ENCODE measurements around the gene RAPGEF5.

Gene RAPGEF5

DNA sequence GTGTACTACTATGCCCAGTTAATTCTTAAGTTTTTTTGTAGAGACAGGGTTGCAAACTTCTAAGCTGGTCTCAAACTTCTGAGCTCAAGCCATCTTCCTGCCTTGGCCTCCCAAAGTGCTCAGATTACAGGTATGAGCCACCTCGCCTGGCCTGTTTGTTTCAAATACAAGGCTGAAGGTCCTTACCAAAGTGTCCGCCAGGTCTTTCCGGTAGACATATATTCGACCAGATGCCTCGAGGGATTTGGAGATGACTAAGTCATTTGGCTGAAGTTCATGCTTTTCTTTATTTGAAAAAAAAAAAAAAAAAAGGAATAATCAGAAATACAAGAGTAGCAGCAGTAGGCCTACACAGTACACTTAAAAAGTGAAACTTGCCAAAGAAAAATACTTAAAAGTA is 206.7 kb downstream of the RAPGEF5 start:
- DNase-seq (ENCODE audit: low spot score): no peak

GRCh38 chr7:22147868-22148267 is 209.1 kb downstream of the RAPGEF5 start:
- no peak for DNase-seq (ENCODE audit: low spot score)

- no peak for DNase-seq (ENCODE audit: low spot score)
Measured at GRCh38 chr7:22146961-22147512, 209.9 kb downstream of the RAPGEF5 start.

DNA sequence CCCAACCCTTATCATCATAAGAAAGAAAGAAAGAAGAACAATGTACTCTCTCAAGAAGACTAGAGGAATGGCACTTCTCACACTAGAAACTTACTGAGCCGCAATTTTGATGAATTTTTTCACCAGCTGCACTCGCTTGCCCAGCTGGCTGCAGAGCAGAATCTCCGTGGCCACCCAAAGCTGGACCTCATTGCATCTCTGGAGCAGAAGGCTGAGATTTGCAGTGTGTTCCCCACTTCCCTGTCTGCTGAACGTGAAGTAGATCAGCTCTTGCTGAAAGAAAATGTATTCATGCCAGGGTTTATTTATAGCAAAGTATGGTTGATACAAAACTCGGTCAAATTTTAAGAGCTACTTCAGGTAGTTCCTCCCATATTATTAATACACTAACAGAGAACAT is 212.0 kb downstream of the RAPGEF5 start:
- DNase-seq (ENCODE audit: low spot score): no peak

GRCh38 chr7:22143491-22143890 is 213.5 kb downstream of the RAPGEF5 start:
- no peak for DNase-seq (ENCODE audit: low spot score)

GRCh38 chr7:22142572-22142971 is 214.4 kb downstream of the RAPGEF5 start:
- no peak for DNase-seq (ENCODE audit: low spot score)

DNA sequence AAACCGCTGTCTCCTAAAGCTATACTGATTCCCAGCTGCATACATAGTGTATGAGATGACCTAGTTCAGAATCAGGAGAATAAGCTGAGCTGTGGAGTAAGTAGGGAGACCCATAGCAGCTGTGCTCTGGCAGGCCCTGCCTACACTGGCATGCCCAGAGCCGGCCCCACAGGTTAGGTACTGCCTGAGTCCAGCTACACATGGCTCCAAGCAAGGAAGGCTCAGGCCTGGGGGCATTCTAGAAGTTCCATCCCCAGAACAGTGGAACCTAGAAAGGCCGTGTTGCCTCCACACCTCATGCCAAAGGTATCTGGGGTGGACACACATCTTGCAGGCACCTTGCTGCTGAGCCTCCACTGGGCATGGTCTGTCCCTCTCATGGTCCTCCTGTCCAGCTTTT is 215.6 kb downstream of the RAPGEF5 start:
- DNase-seq (ENCODE audit: low spot score): no peak

DNA sequence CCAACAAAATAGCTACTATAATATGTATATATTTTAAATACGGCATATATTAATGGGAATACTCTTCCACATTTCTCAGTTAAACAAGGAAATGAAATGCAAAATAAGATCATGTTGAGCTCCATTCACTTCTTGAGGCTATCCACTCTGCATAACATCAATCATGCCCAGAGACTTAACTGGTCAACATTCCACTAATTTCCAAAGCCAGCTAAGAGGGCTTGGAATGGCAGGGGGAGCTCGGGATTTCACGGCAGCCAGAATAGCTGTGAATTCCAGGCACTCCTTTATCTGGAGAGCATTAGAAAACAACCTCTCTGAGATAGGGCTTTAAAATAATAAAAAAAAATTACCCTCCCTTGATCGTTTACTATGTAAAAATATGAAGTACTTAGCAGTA is 216.4 kb downstream of the RAPGEF5 start:
- DNase-seq (ENCODE audit: low spot score): no peak

DNA sequence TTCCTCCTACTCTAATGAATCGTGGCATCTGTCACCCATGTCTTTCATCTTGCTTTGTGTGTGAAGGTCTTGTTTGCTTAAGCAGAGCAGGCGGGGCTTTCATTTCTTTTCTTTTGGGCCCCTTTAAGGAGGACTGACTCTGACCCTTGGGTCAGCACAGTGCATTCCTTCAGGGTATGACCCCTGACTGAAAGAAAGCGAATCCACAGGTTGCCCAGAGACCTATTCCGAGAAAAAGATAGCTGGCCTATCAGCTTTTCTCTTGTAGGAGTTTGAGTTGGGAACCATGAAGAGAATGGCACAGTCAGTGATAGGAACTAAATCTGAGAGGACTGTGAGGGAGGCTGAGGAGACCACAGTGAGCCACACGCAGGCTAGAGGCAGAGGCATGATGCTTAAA is 218.1 kb downstream of the RAPGEF5 start:
- no peak for DNase-seq (ENCODE audit: low spot score)

DNA sequence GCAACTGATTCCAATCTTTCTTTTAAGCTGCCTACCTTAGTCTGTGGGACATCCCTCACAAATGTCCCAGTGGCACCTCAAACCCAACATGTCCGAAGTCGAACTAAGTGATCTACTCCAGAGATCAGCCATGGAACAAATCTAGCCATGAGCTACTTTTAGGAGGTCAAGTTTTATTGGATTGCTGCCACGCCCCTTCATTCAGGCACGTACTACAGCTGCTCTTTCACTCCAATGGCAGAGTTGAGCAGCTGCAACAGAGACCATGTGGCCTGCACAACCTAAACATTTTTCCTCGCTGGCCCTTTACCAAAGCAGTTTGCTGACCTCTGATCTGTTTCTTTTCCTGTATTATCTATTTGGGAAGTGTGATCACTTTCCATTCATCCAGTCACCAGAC is 218.8 kb downstream of the RAPGEF5 start:
- no peak for DNase-seq (ENCODE audit: low spot score)

DNA sequence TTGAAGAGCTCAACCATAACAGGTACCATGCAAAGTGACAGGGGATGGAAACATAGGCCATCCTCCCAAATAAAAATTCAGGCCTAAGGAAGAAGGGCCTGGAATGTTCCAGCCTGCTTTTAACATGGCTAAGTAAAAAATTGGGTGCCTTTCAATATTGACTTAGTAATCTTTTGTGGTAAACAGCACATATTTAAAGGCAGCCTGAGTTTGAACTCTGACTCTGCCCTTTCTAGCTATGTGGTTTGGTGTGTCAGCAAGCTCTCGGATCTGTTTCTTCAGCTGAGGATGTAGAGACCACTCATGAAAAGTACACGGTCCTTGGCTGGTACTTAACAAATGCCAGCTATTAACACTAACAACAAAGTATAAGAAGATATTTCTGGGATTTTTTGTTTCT is 219.5 kb downstream of the RAPGEF5 start:
- no peak for DNase-seq (ENCODE audit: low spot score)

DNA sequence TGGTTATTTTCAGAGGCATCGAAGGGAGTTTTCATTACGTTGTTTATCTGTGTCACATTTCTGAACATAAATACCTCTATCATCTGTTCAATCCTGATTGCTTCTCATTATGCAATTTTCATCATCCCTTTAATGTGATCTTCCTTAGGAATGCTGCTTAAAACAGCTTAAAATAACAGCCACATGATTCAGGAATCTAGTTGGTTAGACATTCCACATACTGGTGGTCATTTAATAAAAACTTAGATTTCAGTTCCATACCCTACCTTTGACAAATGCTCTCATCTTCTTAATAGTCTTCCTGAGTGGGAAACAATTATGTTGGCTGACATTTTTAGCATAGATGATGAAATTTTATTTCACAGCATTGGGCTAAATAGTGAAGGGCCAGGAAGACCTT is 219.9 kb downstream of the RAPGEF5 start:
- no peak for DNase-seq (ENCODE audit: low spot score)

GRCh38 chr7:22129819-22130580 is 227.0 kb downstream of the RAPGEF5 start:
- no peak for DNase-seq (ENCODE audit: low spot score)

DNA sequence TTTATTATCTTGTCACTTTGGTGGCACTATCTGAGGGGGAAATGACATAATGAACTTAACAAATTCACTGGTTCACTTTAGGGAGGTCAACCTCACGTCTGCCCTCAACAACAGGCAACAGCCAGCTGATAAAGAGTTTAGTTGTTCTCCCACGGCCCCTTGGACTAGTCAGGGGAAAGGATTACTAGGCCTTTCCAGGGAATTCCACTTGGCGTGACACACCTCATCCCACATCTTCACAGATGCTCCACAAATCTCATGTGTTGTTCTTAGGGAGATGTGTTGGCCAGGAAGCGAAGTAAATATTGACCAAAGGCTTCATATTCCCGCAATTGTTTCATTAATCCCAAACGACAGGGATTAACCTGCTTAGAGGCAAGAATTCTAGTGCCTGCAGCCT is 227.8 kb downstream of the RAPGEF5 start:
- DNase-seq (ENCODE audit: low spot score): no peak

DNA sequence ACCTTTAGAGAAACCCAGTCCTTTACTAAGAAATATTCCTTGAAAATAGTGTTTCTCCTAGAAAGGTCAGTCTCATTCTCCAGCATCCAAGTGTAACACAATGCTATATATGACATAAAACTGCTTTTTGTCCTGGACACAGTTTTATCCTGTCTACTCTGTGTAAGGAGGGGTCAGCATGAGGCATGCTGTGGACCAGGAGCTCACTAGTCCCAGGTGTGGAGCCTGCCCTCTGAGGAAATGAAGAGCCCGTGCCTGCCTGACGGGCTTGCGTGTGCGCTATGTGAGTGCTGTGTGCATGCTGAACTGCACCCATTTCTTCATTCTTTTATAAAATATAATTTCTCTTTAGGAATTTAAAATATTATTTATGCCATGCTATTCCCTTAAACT is 228.4 kb downstream of the RAPGEF5 start:
- DNase-seq (ENCODE audit: low spot score): no peak

- DNase-seq (ENCODE audit: low spot score): no peak
Measured at GRCh38 chr7:22127835-22128527, 229.0 kb downstream of the RAPGEF5 start.

GRCh38 chr7:22125436-22125835 is 231.5 kb downstream of the RAPGEF5 start:
- no peak for DNase-seq (ENCODE audit: low spot score)

DNA sequence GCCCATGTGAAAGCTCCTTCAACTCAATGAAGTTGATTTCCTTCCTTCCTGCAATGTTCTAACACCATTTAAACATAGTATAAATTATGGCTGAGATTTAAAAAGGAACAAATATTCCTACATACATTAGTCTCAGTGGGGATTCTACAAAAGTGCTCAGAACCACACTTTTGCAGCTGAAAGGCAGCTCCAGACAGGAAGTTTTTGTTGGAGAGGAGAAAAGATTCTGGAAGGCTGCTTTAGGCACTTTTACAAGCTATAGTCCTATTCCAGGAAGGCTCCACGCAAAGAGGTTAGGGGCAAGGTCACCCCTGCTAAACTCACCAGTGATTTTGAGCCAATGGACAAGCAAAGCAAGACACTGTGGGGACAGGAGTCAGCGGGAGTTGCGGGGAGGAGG is 232.0 kb downstream of the RAPGEF5 start:
- no peak for DNase-seq (ENCODE audit: low spot score)

DNA sequence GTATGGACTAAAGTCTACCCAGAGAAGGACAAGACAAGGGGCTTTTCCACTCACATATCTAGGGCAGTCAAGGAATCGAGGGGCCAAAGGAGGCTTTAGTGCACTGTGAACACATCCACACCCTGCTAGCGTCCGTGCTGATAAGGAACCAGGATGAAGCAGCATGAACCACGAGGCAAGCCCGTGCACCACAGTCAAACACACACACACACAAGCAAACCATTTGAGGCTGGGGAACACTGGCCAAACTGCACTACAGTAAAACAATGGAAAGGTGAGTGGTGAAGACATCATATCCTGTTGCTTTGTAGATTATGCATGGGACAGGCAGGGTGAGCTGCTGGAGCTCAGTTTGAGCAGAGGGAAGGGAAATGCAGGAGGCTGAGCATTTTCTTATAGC is 233.8 kb downstream of the RAPGEF5 start:
- DNase-seq (ENCODE audit: low spot score): no peak

DNA sequence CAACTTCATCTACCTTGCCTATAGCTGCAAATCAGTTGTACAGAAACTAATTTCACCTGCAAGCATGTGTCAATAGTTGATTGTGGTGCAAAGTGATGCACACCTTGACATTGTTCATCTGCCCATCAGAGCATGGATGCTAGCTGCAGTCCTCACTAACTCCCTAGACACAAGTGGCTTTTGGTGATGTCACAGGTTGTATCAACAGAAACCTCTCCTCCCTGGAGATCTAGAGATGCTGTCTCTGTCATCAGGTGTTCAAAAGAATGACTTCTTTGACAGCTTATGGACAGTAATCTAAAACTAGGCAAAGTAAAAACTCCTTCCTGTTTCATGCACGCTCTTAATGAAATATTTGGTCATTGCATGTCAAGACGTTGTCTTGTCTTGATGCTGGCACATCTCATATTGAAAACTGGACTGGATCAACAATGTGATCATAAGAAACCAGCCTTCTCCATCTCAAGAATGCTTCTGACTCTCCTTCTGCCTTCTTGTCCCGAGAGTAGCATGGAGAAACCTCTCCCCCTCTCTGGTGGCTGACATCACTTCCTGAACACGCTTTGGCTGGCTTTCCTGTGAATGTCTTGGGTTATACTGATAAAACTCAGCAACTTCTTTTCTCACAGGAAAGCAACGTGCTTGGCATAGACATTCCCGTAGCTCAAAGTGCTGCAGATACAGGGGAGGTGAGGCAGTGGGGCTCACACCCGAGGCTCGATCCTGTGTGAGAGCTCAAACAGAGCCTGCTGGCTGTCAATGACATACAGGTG is 235.1 kb downstream of the RAPGEF5 start:
- DNase-seq (ENCODE audit: low spot score): no peak

- no peak for DNase-seq (ENCODE audit: low spot score)
Measured at GRCh38 chr7:22120391-22121053, 236.4 kb downstream of the RAPGEF5 start.

- no peak for DNase-seq (ENCODE audit: low spot score)
Measured at GRCh38 chr7:22117222-22117621, 239.7 kb downstream of the RAPGEF5 start.
